ENCODE measurements around the gene ZSWIM5. TPM values are rescaled to one million over a fixed set of nuclear protein-coding genes. Genes with fewer than 3 reads are reported as not detected.
"Not testable (repeated sequence)": the region's sequence is repeated elsewhere in the genome, so short reads cannot be mapped to it uniquely, and the experiment has no call there.

ZSWIM5 gene
- total RNA-seq, 1 donor from 2014 or later, result 2.4 TPM

DNA sequence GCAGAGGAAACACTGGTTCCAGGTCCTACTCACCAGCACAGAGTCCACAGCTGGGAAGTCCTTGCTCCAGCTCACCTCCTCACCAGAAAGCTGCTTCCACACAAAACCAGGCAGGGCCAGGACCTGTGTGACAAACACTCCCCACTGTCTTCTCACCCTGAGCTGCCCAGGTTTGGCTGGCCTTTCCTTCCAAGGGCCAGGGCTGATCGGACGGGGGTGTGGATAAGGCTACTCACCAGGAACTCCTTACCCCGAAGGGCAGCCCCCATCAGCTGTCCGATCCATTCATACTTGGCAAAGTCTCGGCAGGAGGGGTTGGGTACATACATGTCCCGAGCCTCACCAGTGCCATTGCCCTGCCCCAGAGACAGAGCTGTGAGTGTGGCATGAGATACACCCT lies 200.6 kb downstream of the ZSWIM5 start:
- H3K27me3 Mint-ChIP-seq (ENCODE audit: low read depth), result no peaks in the 10 kb centered on the region
- H3K36me3 Mint-ChIP-seq, result peaks cover 29% of the 10 kb centered on the region
- H3K4me1 Mint-ChIP-seq, result peaks cover 11% of the 10 kb centered on the region
- H3K9me3 Mint-ChIP-seq, result no peaks in the 10 kb centered on the region
- H3K4me3 Mint-ChIP-seq, result no peak overlapping the region
- TF ChIP-seq, protein P1, sequence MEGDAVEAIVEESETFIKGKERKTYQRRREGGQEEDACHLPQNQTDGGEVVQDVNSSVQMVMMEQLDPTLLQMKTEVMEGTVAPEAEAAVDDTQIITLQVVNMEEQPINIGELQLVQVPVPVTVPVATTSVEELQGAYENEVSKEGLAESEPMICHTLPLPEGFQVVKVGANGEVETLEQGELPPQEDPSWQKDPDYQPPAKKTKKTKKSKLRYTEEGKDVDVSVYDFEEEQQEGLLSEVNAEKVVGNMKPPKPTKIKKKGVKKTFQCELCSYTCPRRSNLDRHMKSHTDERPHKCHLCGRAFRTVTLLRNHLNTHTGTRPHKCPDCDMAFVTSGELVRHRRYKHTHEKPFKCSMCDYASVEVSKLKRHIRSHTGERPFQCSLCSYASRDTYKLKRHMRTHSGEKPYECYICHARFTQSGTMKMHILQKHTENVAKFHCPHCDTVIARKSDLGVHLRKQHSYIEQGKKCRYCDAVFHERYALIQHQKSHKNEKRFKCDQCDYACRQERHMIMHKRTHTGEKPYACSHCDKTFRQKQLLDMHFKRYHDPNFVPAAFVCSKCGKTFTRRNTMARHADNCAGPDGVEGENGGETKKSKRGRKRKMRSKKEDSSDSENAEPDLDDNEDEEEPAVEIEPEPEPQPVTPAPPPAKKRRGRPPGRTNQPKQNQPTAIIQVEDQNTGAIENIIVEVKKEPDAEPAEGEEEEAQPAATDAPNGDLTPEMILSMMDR (IDR thresholded peaks at IDR 0.05; ENCODE audit: unreplicated experiment), result no peak
- DNase-seq (ENCODE audit: low spot score in 2 of 2, unreplicated experiment in 2 of 2), result no peak
- no peak overlapping the region for H3K27ac Mint-ChIP-seq

DNA sequence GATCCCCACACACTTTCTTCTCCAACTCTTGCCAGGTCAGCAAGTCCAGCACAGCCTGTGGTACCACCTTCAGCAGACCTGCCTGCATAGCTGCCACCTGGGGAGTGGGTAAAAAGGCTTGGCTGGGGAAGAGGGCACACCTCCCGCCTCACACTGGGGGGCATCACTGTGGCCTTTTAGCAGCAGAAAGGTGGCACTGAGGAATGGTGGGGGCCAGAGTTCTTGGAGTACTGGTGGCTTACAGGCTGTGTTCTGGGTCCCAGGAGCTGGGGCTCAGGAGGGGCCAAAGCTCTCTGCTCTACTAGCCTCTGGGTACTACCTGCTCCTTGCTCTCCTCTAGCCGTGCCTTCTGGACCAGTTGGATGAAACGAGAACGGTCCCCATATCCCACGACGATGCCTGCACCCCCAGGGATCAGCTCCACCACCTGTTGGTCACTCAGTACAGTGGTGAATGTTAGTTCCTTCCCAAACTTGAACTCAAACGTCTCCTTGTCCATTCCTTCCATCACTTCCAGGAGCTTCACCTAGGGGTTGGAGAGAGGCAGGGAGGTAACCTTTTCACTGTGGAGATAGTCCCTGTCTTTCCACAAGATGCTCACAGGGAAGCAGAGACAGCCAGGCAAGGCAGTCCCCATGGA lies 202.0 kb downstream of the ZSWIM5 start:
- Mint-ChIP-seq H3K36me3 (peaks cover 29% of the 10 kb centered on the region), H3K4me3 (no peak overlapping the region), H3K27me3 (ENCODE audit: low read depth) (no peaks in the 10 kb centered on the region), H3K9me3 (no peaks in the 10 kb centered on the region), H3K27ac (no peak overlapping the region), H3K4me1 (no peaks in the 10 kb centered on the region)
- TF ChIP-seq, protein P1 (IDR thresholded peaks at IDR 0.05; ENCODE audit: unreplicated experiment), result no peak
- no peak for DNase-seq (ENCODE audit: low spot score in 2 of 2, unreplicated experiment in 2 of 2)

DNA sequence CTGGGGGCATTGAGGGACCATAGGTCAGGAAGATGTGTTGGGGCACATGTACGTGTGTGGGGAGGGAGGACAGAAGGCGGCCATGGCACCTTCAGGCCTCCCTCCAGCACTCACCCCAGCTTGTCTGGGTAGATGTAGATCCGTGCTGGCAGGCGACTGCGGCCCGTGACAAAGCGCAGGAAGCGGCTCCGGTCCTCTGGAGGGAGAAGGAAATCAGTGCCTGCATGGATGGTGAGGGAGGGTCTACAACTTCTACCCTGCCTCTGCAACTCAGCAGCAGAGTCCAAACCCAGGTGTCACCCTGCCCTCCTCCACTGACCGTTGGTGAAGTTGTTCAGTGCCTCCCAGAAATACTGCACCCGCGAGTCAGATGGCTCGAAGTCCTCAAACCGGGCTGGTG lies 202.7 kb downstream of the ZSWIM5 start:
- TF ChIP-seq, protein P1 (IDR thresholded peaks at IDR 0.05; ENCODE audit: unreplicated experiment), result no peak
- Mint-ChIP-seq H3K4me3 (no peak overlapping the region), H3K27me3 (ENCODE audit: low read depth) (no peaks in the 10 kb centered on the region), H3K4me1 (no peaks in the 10 kb centered on the region), H3K27ac (no peak overlapping the region), H3K9me3 (no peaks in the 10 kb centered on the region), H3K36me3 (peaks cover 23% of the 10 kb centered on the region)
- DNase-seq (ENCODE audit: low spot score in 2 of 2, unreplicated experiment in 2 of 2), result no peak

DNA sequence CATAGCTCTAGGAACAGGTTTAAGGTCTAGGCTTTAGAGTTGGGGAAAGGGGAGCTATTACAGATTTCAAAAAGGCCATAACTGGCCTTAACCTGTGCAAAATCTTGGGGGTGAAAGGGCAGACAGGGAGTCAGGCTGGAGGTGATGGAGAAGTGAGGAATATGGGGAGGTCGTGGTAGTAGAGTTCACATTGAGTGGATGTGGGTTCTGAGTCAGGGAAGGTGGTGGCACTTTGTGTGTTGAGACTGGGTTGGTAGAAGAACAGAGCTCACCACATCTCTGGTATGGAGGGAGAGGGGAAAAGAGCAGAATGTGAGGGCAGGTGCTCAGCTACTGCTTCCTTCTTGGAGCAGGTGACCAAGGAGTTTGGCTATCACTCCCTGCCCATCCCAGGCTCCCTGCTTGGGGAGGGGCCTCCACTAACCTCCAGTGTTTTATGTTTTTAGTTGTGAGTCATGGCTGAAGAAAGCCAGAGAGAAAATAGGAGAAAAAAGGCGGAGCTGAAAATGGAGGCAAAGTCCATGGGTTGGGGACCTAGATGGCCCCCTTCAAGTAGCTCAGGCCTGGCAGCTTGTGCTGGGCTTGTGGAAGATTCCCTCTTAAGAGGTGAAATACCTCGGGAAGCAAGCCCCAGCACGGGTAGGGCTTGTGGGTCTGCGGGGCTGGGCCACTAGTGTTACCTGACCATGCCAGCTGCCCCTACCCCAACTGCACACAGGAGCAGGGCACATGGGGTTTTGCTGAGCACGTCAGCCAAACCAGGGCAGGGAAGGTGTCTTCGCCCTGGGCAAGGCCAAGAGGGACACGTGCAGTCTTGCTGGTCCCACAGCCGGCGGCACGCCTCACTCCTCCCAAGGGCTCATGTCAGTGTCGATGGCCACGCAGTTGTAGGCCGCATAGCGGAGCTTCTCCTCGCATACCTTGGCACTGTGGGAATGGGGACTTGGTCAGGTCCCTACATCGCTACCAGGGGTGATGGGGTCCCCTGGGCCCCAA lies 203.5 kb downstream of the ZSWIM5 start:
- Mint-ChIP-seq H3K27me3 (ENCODE audit: low read depth) (no peaks in the 10 kb centered on the region), H3K36me3 (peaks cover 16% of the 10 kb centered on the region), H3K27ac (no peak overlapping the region), H3K4me1 (no peaks in the 10 kb centered on the region), H3K9me3 (no peaks in the 10 kb centered on the region), H3K4me3 (no peak overlapping the region)
- TF ChIP-seq, protein P1 (IDR thresholded peaks at IDR 0.05; ENCODE audit: unreplicated experiment), result no peak
- no peak for DNase-seq (ENCODE audit: low spot score in 2 of 2, unreplicated experiment in 2 of 2)

DNA sequence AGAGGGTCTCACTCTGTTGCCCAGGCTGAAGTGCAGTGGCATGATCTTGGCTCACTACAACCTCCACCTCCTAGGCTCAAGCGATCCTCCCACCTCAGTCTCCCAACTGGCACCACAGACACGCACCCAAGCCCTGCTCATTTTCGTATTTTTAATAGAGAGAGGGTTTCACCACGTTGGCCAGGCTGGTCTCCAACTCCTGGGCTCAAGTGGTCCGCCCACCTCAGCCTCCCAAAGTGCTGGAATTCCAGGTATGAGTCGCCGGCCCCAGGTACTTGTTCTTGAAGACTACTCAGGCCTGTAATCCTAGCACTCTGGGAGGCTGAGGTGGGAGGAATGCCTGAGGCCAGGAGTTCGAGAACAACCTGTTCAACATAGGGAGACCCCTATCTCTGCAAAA lies 204.8 kb downstream of the ZSWIM5 start:
- peaks cover 13% of the 10 kb centered on the region for H3K36me3 Mint-ChIP-seq

DNA sequence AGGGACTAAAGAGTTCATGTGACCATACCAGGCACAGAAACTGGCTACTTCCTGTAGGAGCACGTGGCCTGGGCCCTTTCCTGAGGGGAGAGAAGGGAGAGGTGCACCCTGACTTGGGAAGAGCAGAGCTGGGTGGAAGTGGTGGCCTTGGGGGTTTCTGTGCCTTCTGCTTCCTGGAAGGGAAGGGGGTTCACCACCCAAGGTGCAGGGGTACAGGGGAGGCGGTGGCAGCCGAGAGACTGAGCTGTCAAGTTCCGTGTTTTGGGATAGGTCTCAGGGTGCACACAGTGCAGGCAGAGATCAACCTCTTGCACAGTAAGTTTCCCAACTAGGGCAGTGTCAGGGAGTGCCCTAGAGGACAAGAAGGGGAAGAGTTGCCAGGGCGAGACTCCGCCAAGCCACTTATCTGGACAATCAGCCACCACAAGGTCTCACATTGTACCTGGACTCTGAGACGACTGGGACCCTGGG lies 205.4 kb downstream of the ZSWIM5 start:
- peaks cover 13% of the 10 kb centered on the region for H3K36me3 Mint-ChIP-seq
- H3K4me1 Mint-ChIP-seq, result no peaks in the 10 kb centered on the region
- H3K27ac Mint-ChIP-seq, result no peak overlapping the region
- DNase-seq (ENCODE audit: low spot score in 2 of 2, unreplicated experiment in 2 of 2), result no peak
- H3K4me3 Mint-ChIP-seq, result no peak overlapping the region
- H3K9me3 Mint-ChIP-seq, result no peaks in the 10 kb centered on the region
- no peaks in the 10 kb centered on the region for H3K27me3 Mint-ChIP-seq (ENCODE audit: low read depth)
- TF ChIP-seq, protein P1 (IDR thresholded peaks at IDR 0.05; ENCODE audit: unreplicated experiment), result no peak

More for the DNA sequence above, 204.8 kb downstream of the ZSWIM5 start:
- H3K27ac Mint-ChIP-seq; H3K4me1 Mint-ChIP-seq; H3K9me3 Mint-ChIP-seq; DNase-seq (ENCODE audit: low spot score in 2 of 2, unreplicated experiment in 2 of 2); H3K27me3 Mint-ChIP-seq (ENCODE audit: low read depth); H3K4me3 Mint-ChIP-seq: not testable (repeated sequence)

Data from mesothelial cell of epicardium (in vitro differentiated cells).